K562 treated with DMSO at 1 percent for 4 hours (cell line): Measurements from ENCODE around the gene KRTAP2-3. TPM values are rescaled to one million over a fixed set of nuclear protein-coding genes. Genes with fewer than 3 reads are reported as not detected.

Experiments
- total RNA-seq: library from RNA; unstranded; fragments of 300-600 nt; gene quantifications from 2 replicates; pipeline ENCODE4 v1.2.3, GENCODE V29; 2022; ENCODE audit not compliant: insufficient read depth

Gene KRTAP2-3
- not detected in 2 replicates for total RNA-seq

GRCh38 chr17:41060052-41060604, at the start of gene KRTAP2-3:
TSS of gene KRTAP2-3 (minus strand) at chr17:41060114. CDS start at chr17:41060050, 64 bp downstream.

GRCh38 chr17:41105347-41105746, 45.4 kb upstream of the KRTAP2-3 start, which contains the start of gene KRTAP4-9:
TSS of gene KRTAP4-9 (plus strand) at chr17:41105389. CDS start at chr17:41105389, 0 bp downstream.

GRCh38 chr17:41101586-41102259, 41.8 kb upstream of the KRTAP2-3 start, which contains the start of gene KRTAP4-16:
TSS of gene KRTAP4-16 (minus strand) at chr17:41102209. CDS start at chr17:41102209, 0 bp downstream.

GRCh38 chr17:41098042-41098441, 38.1 kb upstream of the KRTAP2-3 start, which contains the start of gene KRTAP4-8:
TSS of gene KRTAP4-8 (minus strand) at chr17:41098142. CDS start at chr17:41098084, 58 bp downstream.

GRCh38 chr17:41084100-41084856, 24.4 kb upstream of the KRTAP2-3 start, which contains the start of gene KRTAP4-7:
TSS of gene KRTAP4-7 (plus strand) at chr17:41084150. CDS start at chr17:41084207, 57 bp downstream.

GRCh38 chr17:41065829-41066624, 6.1 kb upstream of the KRTAP2-3 start, which contains the start of gene KRTAP2-4:
TSS of gene KRTAP2-4 (minus strand) at chr17:41065879. CDS start at chr17:41065845, 34 bp downstream.

GRCh38 chr17:41055130-41055529, 4.8 kb downstream of the KRTAP2-3 start, which contains the start of gene KRTAP2-2:
TSS of gene KRTAP2-2 (minus strand) at chr17:41055230. CDS start at chr17:41055211, 19 bp downstream.

GRCh38 chr17:41046735-41047465, 13.0 kb downstream of the KRTAP2-3 start, which contains the start of gene KRTAP2-1:
TSS of gene KRTAP2-1 (minus strand) at chr17:41047316. CDS start at chr17:41047267, 49 bp downstream.

GRCh38 chr17:41040783-41041571, 18.9 kb downstream of the KRTAP2-3 start, which contains the start of gene KRTAP1-1:
TSS of gene KRTAP1-1 (minus strand) at chr17:41041450. CDS start at chr17:41041397, 53 bp downstream.

GRCh38 chr17:41034346-41034935, 25.5 kb downstream of the KRTAP2-3 start, which contains the start of gene KRTAP1-3:
TSS of gene KRTAP1-3 (minus strand) at chr17:41034874. CDS start at chr17:41034821, 53 bp downstream.

GRCh38 chr17:41029633-41030245, 30.2 kb downstream of the KRTAP2-3 start, which contains the start of gene KRTAP1-4:
TSS of gene KRTAP1-4 (minus strand) at chr17:41030195. CDS start at chr17:41030078, 117 bp downstream.

GRCh38 chr17:41026715-41027471, 33.0 kb downstream of the KRTAP2-3 start, which contains the start of gene KRTAP1-5:
TSS of gene KRTAP1-5 (minus strand) at chr17:41027208. CDS start at chr17:41027155, 53 bp downstream.

Other genes starting within 250 kb of the KRTAP2-3 start
- 46.6 and 60.8 TPM in 2 replicates for gene KRT10, start 237.5 kb downstream of the KRTAP2-3 start, total RNA-seq
- 5.7 and 8.8 TPM in 2 replicates for gene KRT12, start 192.9 kb downstream of the KRTAP2-3 start, total RNA-seq
- not detected in 2 replicates for gene KRT20, start 174.9 kb downstream of the KRTAP2-3 start, total RNA-seq
- gene KRT23, start 122.5 kb downstream of the KRTAP2-3 start, total RNA-seq: not detected in 2 replicates
- gene KRT39, start 93.2 kb downstream of the KRTAP2-3 start, total RNA-seq: not detected in 2 replicates
- not detected in 2 replicates for gene KRT40, start 75.8 kb downstream of the KRTAP2-3 start, total RNA-seq
- not detected in 2 replicates for gene KRTAP3-3, start 66.0 kb downstream of the KRTAP2-3 start, total RNA-seq
- not detected in 2 replicates for gene KRTAP3-2, start 60.2 kb downstream of the KRTAP2-3 start, total RNA-seq
- not detected in 2 replicates for gene KRTAP3-1, start 51.0 kb downstream of the KRTAP2-3 start, total RNA-seq
- not detected in 2 replicates for gene KRTAP1-5, start 32.9 kb downstream of the KRTAP2-3 start, total RNA-seq
- gene KRTAP1-4, start 29.9 kb downstream of the KRTAP2-3 start, total RNA-seq: not detected in 2 replicates
- not detected in 2 replicates for gene KRTAP1-3, start 25.2 kb downstream of the KRTAP2-3 start, total RNA-seq
- gene KRTAP1-1, start 18.7 kb downstream of the KRTAP2-3 start, total RNA-seq: not detected in 2 replicates
- not detected in 2 replicates for gene KRTAP2-1, start 12.8 kb downstream of the KRTAP2-3 start, total RNA-seq
- gene KRTAP2-2, start 4.9 kb downstream of the KRTAP2-3 start, total RNA-seq: not detected in 2 replicates
- gene KRTAP2-4, start 5.8 kb upstream of the KRTAP2-3 start, total RNA-seq: not detected in 2 replicates
- gene KRTAP4-7, start 24.0 kb upstream of the KRTAP2-3 start, total RNA-seq: not detected in 2 replicates
- not detected in 2 replicates for gene KRTAP4-8, start 38.0 kb upstream of the KRTAP2-3 start, total RNA-seq
- gene KRTAP4-16, start 42.1 kb upstream of the KRTAP2-3 start, total RNA-seq: not detected in 2 replicates
- gene KRTAP4-9, start 45.3 kb upstream of the KRTAP2-3 start, total RNA-seq: not detected in 2 replicates
- gene KRTAP4-11, start 58.3 kb upstream of the KRTAP2-3 start, total RNA-seq: not detected in 2 replicates
- gene KRTAP4-12, start 64.1 kb upstream of the KRTAP2-3 start, total RNA-seq: not detected in 2 replicates
- gene KRTAP4-6, start 80.4 kb upstream of the KRTAP2-3 start, total RNA-seq: not detected in 2 replicates
- not detected in 2 replicates for gene KRTAP4-5, start 89.7 kb upstream of the KRTAP2-3 start, total RNA-seq
- not detected in 2 replicates for gene KRTAP4-4, start 100.6 kb upstream of the KRTAP2-3 start, total RNA-seq
- gene KRTAP4-3, start 108.1 kb upstream of the KRTAP2-3 start, total RNA-seq: not detected in 2 replicates
- gene KRTAP4-2, start 118.1 kb upstream of the KRTAP2-3 start, total RNA-seq: not detected in 2 replicates
- gene KRTAP4-1, start 124.8 kb upstream of the KRTAP2-3 start, total RNA-seq: not detected in 2 replicates
- gene KRTAP9-1, start 129.8 kb upstream of the KRTAP2-3 start, total RNA-seq: not detected in 2 replicates
- not detected in 2 replicates for gene KRTAP9-2, start 166.5 kb upstream of the KRTAP2-3 start, total RNA-seq
- not detected in 2 replicates for gene KRTAP9-3, start 172.3 kb upstream of the KRTAP2-3 start, total RNA-seq
- not detected in 2 replicates for gene KRTAP9-8, start 177.9 kb upstream of the KRTAP2-3 start, total RNA-seq
- not detected in 2 replicates for gene KRTAP9-4, start 189.6 kb upstream of the KRTAP2-3 start, total RNA-seq
- not detected in 2 replicates for gene KRTAP9-9, start 195.3 kb upstream of the KRTAP2-3 start, total RNA-seq
- not detected in 2 replicates for gene KRTAP9-6, start 205.3 kb upstream of the KRTAP2-3 start, total RNA-seq
- gene KRTAP9-7, start 215.6 kb upstream of the KRTAP2-3 start, total RNA-seq: not detected in 2 replicates
- gene KRTAP29-1, start 242.7 kb upstream of the KRTAP2-3 start, total RNA-seq: not detected in 2 replicates
- gene KRTAP16-1, start 249.2 kb upstream of the KRTAP2-3 start, total RNA-seq: not detected in 2 replicates